PC-3 (cell line): ENCODE measurements around the gene GMPPB.
"Not testable (repeated sequence)": the region's sequence is repeated elsewhere in the genome, so short reads cannot be mapped to it uniquely, and the experiment has no call there.

Experiments used
- EZH2 ChIP-seq: fragments of 300-600 bp; sonication (generic); IDR thresholded peaks from one replicate; pipeline ENCODE4 v1.6.1; 2017; ENCODE audit warnings: antibody characterized with exemption, mild to moderate bottlenecking, low read length; ENCODE audit not compliant: unreplicated experiment
- EZH2phosphoT487 ChIP-seq: fragments of 300-600 bp; sonication (generic); IDR thresholded peaks from 2 replicates; pipeline ENCODE4 v1.6.1; 2018; ENCODE audit warnings: mild to moderate bottlenecking, antibody characterized with exemption, low read length, borderline replicate concordance
- TF ChIP-seq, protein P1 (sequence below): fragments of 300-600 bp; sonication (generic); conservative IDR thresholded peaks from 2 replicates; pipeline ENCODE4 v1.5.1; 2017; ENCODE audit warnings: antibody characterized with exemption, low read depth, mild to moderate bottlenecking, low read length

GRCh38 chr3:49685103-49685502, 38.6 kb downstream of the GMPPB start:
- TF ChIP-seq, protein P1, sequence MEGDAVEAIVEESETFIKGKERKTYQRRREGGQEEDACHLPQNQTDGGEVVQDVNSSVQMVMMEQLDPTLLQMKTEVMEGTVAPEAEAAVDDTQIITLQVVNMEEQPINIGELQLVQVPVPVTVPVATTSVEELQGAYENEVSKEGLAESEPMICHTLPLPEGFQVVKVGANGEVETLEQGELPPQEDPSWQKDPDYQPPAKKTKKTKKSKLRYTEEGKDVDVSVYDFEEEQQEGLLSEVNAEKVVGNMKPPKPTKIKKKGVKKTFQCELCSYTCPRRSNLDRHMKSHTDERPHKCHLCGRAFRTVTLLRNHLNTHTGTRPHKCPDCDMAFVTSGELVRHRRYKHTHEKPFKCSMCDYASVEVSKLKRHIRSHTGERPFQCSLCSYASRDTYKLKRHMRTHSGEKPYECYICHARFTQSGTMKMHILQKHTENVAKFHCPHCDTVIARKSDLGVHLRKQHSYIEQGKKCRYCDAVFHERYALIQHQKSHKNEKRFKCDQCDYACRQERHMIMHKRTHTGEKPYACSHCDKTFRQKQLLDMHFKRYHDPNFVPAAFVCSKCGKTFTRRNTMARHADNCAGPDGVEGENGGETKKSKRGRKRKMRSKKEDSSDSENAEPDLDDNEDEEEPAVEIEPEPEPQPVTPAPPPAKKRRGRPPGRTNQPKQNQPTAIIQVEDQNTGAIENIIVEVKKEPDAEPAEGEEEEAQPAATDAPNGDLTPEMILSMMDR = not testable (repeated sequence)
- TF ChIP-seq EZH2, EZH2phosphoT487: not testable (repeated sequence)
